ENCODE measurements around the gene SNX2. TPM values are rescaled to one million over a fixed set of nuclear protein-coding genes. Genes with fewer than 3 reads are reported as not detected.

Gene SNX2
- total and polyA plus RNA-seq, 2 donors (not counting 1 experiment from before 2014, with no cell fraction given), result 107 to 266 TPM

GRCh38 chr5:122727112-122727541 lies 47.8 kb upstream of the SNX2 start:
- ChIA-PET CTCF (interaction anchor here (1.4 to 1.7 kb wide), 2 partner anchors 22 to 25 kb away, joined by 5 to 8 read pairs; no protein-coding TSS in a partner anchor), POLR2A (no interaction called here)
- Histone ChIP-seq H3K4me1 (ENCODE audit: control insufficient read depth in 2 of 2, insufficient read depth in 2 of 2, low read length in 2 of 2) (peaks cover 30 to 42% of the 10 kb centered on the region in 2 donors), H3K9me3 (ENCODE audit: control extremely low read depth in 1 of 3, control insufficient read depth in 2 of 3, insufficient read depth in 1 of 3, low read length in 2 of 3) (no peaks in the 10 kb centered on the region), H3K36me3 (replicated peaks in 1 of 2; ENCODE audit: control extremely low read depth in 1 of 2, control insufficient read depth in 1 of 2, extremely low read depth in 1 of 2, insufficient read depth in 2 of 2, low read length in 1 of 2) (no peaks in the 10 kb centered on the region), H3K9ac (ENCODE audit: low read length) (no peak overlapping the region), H3K4me2 (replicated peaks; ENCODE audit: low read depth, low read length, poor library complexity, severe bottlenecking) (no peak overlapping the region), H4K20me1 (ENCODE audit: control insufficient read depth, insufficient read depth, low read length, poor library complexity, severe bottlenecking) (no peaks in the 10 kb centered on the region), H3K79me2 (ENCODE audit: control insufficient read depth, insufficient read depth, low read length) (peaks cover 7% of the 10 kb centered on the region), H3K27ac (ENCODE audit: low read length in 2 of 2) (no peak overlapping the region), H3K4me3 (ENCODE audit: control extremely low read depth in 1 of 5, extremely low read depth in 1 of 5, insufficient read depth in 1 of 5, low read depth in 2 of 5, low read length in 4 of 5) (no peak overlapping the region), H3K27me3 (replicated peaks in 1 of 4; ENCODE audit: control extremely low read depth in 1 of 4, control insufficient read depth in 3 of 4, insufficient read depth in 4 of 4, low read length in 3 of 4) (no peaks in the 10 kb centered on the region), H2AFZ (ENCODE audit: insufficient read depth, low read depth, low read length, poor library complexity, severe bottlenecking) (no peak overlapping the region)
- intact Hi-C loops (cut with micrococcal nuclease), result no loop called here
- Mint-ChIP-seq H3K4me1 (peaks cover 47% of the 10 kb centered on the region), H3K4me3 (no peak overlapping the region), H3K27ac (no peak overlapping the region), H3K9me3 (ENCODE audit: insufficient read depth) (no peaks in the 10 kb centered on the region), H3K27me3 (no peaks in the 10 kb centered on the region)
- TF ChIP-seq, protein P1, sequence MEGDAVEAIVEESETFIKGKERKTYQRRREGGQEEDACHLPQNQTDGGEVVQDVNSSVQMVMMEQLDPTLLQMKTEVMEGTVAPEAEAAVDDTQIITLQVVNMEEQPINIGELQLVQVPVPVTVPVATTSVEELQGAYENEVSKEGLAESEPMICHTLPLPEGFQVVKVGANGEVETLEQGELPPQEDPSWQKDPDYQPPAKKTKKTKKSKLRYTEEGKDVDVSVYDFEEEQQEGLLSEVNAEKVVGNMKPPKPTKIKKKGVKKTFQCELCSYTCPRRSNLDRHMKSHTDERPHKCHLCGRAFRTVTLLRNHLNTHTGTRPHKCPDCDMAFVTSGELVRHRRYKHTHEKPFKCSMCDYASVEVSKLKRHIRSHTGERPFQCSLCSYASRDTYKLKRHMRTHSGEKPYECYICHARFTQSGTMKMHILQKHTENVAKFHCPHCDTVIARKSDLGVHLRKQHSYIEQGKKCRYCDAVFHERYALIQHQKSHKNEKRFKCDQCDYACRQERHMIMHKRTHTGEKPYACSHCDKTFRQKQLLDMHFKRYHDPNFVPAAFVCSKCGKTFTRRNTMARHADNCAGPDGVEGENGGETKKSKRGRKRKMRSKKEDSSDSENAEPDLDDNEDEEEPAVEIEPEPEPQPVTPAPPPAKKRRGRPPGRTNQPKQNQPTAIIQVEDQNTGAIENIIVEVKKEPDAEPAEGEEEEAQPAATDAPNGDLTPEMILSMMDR (IDR thresholded peaks at IDR 0.05), result no peak
- no CpG with 5 or more reads among the region's 4 CpGs for WGBS (ENCODE audit: insufficient coverage)
- no peak for DNase-seq
- ATAC-seq (ENCODE audit: low read depth), result no peak

GRCh38 chr5:122730037-122730436 lies 44.8 kb upstream of the SNX2 start:
- Mint-ChIP-seq H3K9me3 (ENCODE audit: insufficient read depth) (no peaks in the 10 kb centered on the region), H3K4me1 (peaks cover 23% of the 10 kb centered on the region), H3K27ac (no peak overlapping the region), H3K27me3 (no peaks in the 10 kb centered on the region), H3K4me3 (peak overlapping the region; percentile 13)
- H3K27me3 ChIP-seq (replicated peaks in 1 of 4; ENCODE audit: control extremely low read depth in 1 of 4, control insufficient read depth in 3 of 4, insufficient read depth in 4 of 4, low read length in 3 of 4), result no peaks in the 10 kb centered on the region
- ATAC-seq (ENCODE audit: low read depth), result no peak
- no peak for TF ChIP-seq EZH2 (IDR thresholded peaks at IDR 0.05; ENCODE audit: borderline replicate concordance, insufficient read depth, low read depth, low read length, poor library complexity, severe bottlenecking)
- TF ChIP-seq, protein P1 (IDR thresholded peaks at IDR 0.05), result no peak
- POLR2A ChIA-PET, result no interaction called here
- no peak overlapping the region for H3K27ac ChIP-seq (ENCODE audit: low read length in 2 of 2)
- H3K9me3 ChIP-seq (ENCODE audit: control extremely low read depth in 1 of 3, control insufficient read depth in 2 of 3, insufficient read depth in 1 of 3, low read length in 2 of 3), result peaks cover 0 to under 1% (median 0%) of the 10 kb centered on the region in 3 donors
- peaks cover 7 to 21% of the 10 kb centered on the region in 2 donors for H3K4me1 ChIP-seq (ENCODE audit: control insufficient read depth in 2 of 2, insufficient read depth in 2 of 2, low read length in 2 of 2)
- CTCF ChIA-PET, result interaction anchor here (0.6 kb wide), 1 partner anchor 12 kb away, joined by 3 read pairs; no protein-coding TSS in a partner anchor
- DNase-seq, result peak; percentile 20
- no peak overlapping the region for H2AFZ ChIP-seq (ENCODE audit: insufficient read depth, low read depth, low read length, poor library complexity, severe bottlenecking)
- H4K20me1 ChIP-seq (ENCODE audit: control insufficient read depth, insufficient read depth, low read length, poor library complexity, severe bottlenecking), result no peaks in the 10 kb centered on the region
- peak overlapping the region; percentile 50 for H3K4me2 ChIP-seq (replicated peaks; ENCODE audit: low read depth, low read length, poor library complexity, severe bottlenecking)
- H3K79me2 ChIP-seq (ENCODE audit: control insufficient read depth, insufficient read depth, low read length), result peaks cover 4% of the 10 kb centered on the region
- no CpG with 5 or more reads among the region's 1 CpG for WGBS (ENCODE audit: insufficient coverage)
- no peaks in the 10 kb centered on the region for H3K36me3 ChIP-seq (replicated peaks in 1 of 2; ENCODE audit: control extremely low read depth in 1 of 2, control insufficient read depth in 1 of 2, extremely low read depth in 1 of 2, insufficient read depth in 2 of 2, low read length in 1 of 2)
- H3K4me3 ChIP-seq (ENCODE audit: control extremely low read depth in 1 of 5, extremely low read depth in 1 of 5, insufficient read depth in 1 of 5, low read depth in 2 of 5, low read length in 4 of 5), result no peak overlapping the region
- intact Hi-C loops (cut with micrococcal nuclease), result no loop called here
- no peak overlapping the region for H3K9ac ChIP-seq (ENCODE audit: low read length)

Data from B cell (primary cell).